Measurements from ENCODE around the gene KRTAP4-2. TPM values are rescaled to one million over a fixed set of nuclear protein-coding genes. Genes with fewer than 3 reads are reported as not detected.

KRTAP4-2 gene
- total RNA-seq, 4 donors from 2014 or later, result not detected

- no peak for TF ChIP-seq CTCF (IDR thresholded peaks at IDR 0.05; ENCODE audit: low read depth)
Observed at GRCh38 chr17:41160648-41161047, 17.4 kb downstream of the KRTAP4-2 start, which contains the start of gene KRTAP4-4. Gene KRTAP4-4, minus strand, starts transcription at chr17:41160748. Its CDS starts 57 bp downstream, at chr17:41160691.

GRCh38 chr17:41153856-41154255 lies 24.2 kb downstream of the KRTAP4-2 start:
- TF ChIP-seq CTCF (IDR thresholded peaks at IDR 0.05; ENCODE audit: low read depth), result no peak

GRCh38 chr17:41151525-41151924 lies 26.5 kb downstream of the KRTAP4-2 start:
- no peak for TF ChIP-seq CTCF (IDR thresholded peaks at IDR 0.05; ENCODE audit: low read depth)

GRCh38 chr17:41150026-41150425 lies 28.0 kb downstream of the KRTAP4-2 start:
- TF ChIP-seq CTCF (IDR thresholded peaks at IDR 0.05; ENCODE audit: low read depth), result no peak

GRCh38 chr17:41149652-41149985 lies 28.4 kb downstream of the KRTAP4-2 start, which contains the start of gene KRTAP4-5:
Gene KRTAP4-5, minus strand, starts transcription at chr17:41149825. Its CDS starts 58 bp downstream, at chr17:41149767.
- no peak for TF ChIP-seq CTCF (IDR thresholded peaks at IDR 0.05; ENCODE audit: low read depth)

GRCh38 chr17:41147531-41148204 lies 30.4 kb downstream of the KRTAP4-2 start:
- no peak for TF ChIP-seq CTCF (IDR thresholded peaks at IDR 0.05; ENCODE audit: low read depth)

GRCh38 chr17:41145261-41145660 lies 32.8 kb downstream of the KRTAP4-2 start:
- no peak for TF ChIP-seq CTCF (IDR thresholded peaks at IDR 0.05; ENCODE audit: low read depth)
